Anterior cingulate cortex (tissue), 58 donors: ENCODE results near the gene AIP.

Experiments
- DNase-seq, 58 donors: peaks; one replicate each; lab custom pipeline; 2025; lab: John Stamatoyannopoulos, UW

Gene AIP

GRCh38 chr11:67491276-67492068 is 8.6 kb downstream of the AIP start:
- DNase-seq: peak in 1 of 58 donors; percentile 38

GRCh38 chr11:67492069-67492727 is 9.4 kb downstream of the AIP start:
- DNase-seq: no peak

- no peak for DNase-seq
These were observed 10.1 kb downstream of the AIP start for GRCh38 chr11:67492801-67493547.

GRCh38 chr11:67493548-67494370 is 10.9 kb downstream of the AIP start:
- no peak for DNase-seq

GRCh38 chr11:67494371-67495233 is 11.8 kb downstream of the AIP start:
- DNase-seq: no peak

- DNase-seq: no peak
These were observed 12.6 kb downstream of the AIP start for GRCh38 chr11:67495234-67496005.

- DNase-seq: no peak
These were observed 13.3 kb downstream of the AIP start for GRCh38 chr11:67496113-67496512.

GRCh38 chr11:67497656-67498291 is 14.9 kb downstream of the AIP start:
- no peak for DNase-seq

GRCh38 chr11:67498544-67498972 is 15.7 kb downstream of the AIP start:
- no peak for DNase-seq

GRCh38 chr11:67499808-67500483 is 17.1 kb downstream of the AIP start:
- DNase-seq: no peak

- no peak for DNase-seq
These were observed 17.6 kb downstream of the AIP start for GRCh38 chr11:67500484-67500821.

GRCh38 chr11:67500831-67501715 is 18.2 kb downstream of the AIP start:
- no peak for DNase-seq

GRCh38 chr11:67501854-67502253 is 19.0 kb downstream of the AIP start:
- DNase-seq: no peak

- no peak for DNase-seq
These were observed 19.6 kb downstream of the AIP start for GRCh38 chr11:67502328-67502979.

GRCh38 chr11:67503119-67504004 is 20.5 kb downstream of the AIP start:
- DNase-seq: no peak
